SK-N-MC (cell line): Measurements from ENCODE around the gene SPHK1.

Experiments
- DNase-seq: peaks from one replicate; pipeline ENCODE4 v3.0.0-alpha.2; 2011; ENCODE audit warnings: low read depth, low spot score
- H3K27ac ChIP-seq: fragments of 200-600 bp; sonication (generic); 2 replicates; pipeline ENCODE4 v1.5.1; 2016; ENCODE audit warnings: mixed run types
- H3K36me3 ChIP-seq: fragments of 200-600 bp; sonication (generic); 2 replicates; pipeline ENCODE4 v1.6.1; 2017; ENCODE audit warnings: antibody characterized with exemption, low read length, mixed read lengths; ENCODE audit not compliant: insufficient read depth
- H3K4me3 ChIP-seq: fragments of 200-600 bp; sonication (generic); 2 replicates; pipeline ENCODE4 v1.5.1; 2016
- H3K9ac ChIP-seq: fragments of 200-600 bp; sonication (generic); 2 replicates; pipeline ENCODE4 v1.8.0; 2017; ENCODE audit warnings: mixed run types, mixed read lengths; ENCODE audit not compliant: insufficient read length
- H3K9me3 ChIP-seq: fragments of 200-600 bp; sonication (generic); 2 replicates; pipeline ENCODE4 v1.6.1; 2017; ENCODE audit warnings: low read depth, mild to moderate bottlenecking, antibody characterized with exemption, low read length, moderate library complexity, mixed read lengths
- EZH2 ChIP-seq: fragments of 200-600 bp; sonication (generic); IDR thresholded peaks from one replicate; pipeline ENCODE4 v1.6.1; 2017; ENCODE audit warnings: antibody characterized with exemption
- FOXP2 ChIP-seq: optimal IDR thresholded peaks from 2 replicates; pipeline ENCODE3; 2011; ENCODE audit warnings: mild to moderate bottlenecking, moderate library complexity; ENCODE audit not compliant: insufficient read depth; ENCODE audit errors: extremely low read length, control extremely low read depth
- POLR2AphosphoS5 ChIP-seq: IDR thresholded peaks from 2 replicates; pipeline ENCODE4 v1.6.1; 2012; ENCODE audit warnings: mild to moderate bottlenecking, low read depth, low read length, borderline replicate concordance

SPHK1 gene

GRCh38 chr17:76419576-76420260, 35.3 kb downstream of the SPHK1 start:
- DNase-seq = no peak
- no peaks in the 10 kb centered on the region for H3K9me3 ChIP-seq
- peak overlapping the region; percentile 49 for H3K4me3 ChIP-seq
- no peak for TF ChIP-seq FOXP2
- H3K36me3 ChIP-seq = no peaks in the 10 kb centered on the region; the same call in 1 of the 2 replicates
- peak overlapping the region; percentile 13 for H3K9ac ChIP-seq
- peak overlapping the region; percentile 82 for H3K27ac ChIP-seq

- DNase-seq = no peak
- no peaks in the 10 kb centered on the region for H3K9me3 ChIP-seq
- peak overlapping the region; percentile 49 for H3K4me3 ChIP-seq
- no peak overlapping the region for H3K9ac ChIP-seq
- TF ChIP-seq FOXP2 = no peak
- TF ChIP-seq EZH2 = no peak
- no peak for TF ChIP-seq POLR2AphosphoS5
- H3K36me3 ChIP-seq = no peaks in the 10 kb centered on the region; the same call in 1 of the 2 replicates
- H3K27ac ChIP-seq = peak overlapping the region; percentile 82
These were observed 36.1 kb downstream of the SPHK1 start for GRCh38 chr17:76420356-76421043.

- H3K27ac ChIP-seq = peak overlapping the region; percentile 82
- no peak for DNase-seq
These were observed 36.6 kb downstream of the SPHK1 start for GRCh38 chr17:76421044-76421407.

GRCh38 chr17:76422406-76422805, 38.0 kb downstream of the SPHK1 start:
- Histone ChIP-seq H3K36me3 (no peaks in the 10 kb centered on the region), H3K9ac (no peak overlapping the region), H3K27ac (no peak overlapping the region), H3K4me3 (no peak overlapping the region), H3K9me3 (no peaks in the 10 kb centered on the region)
- no peak for DNase-seq
- TF ChIP-seq FOXP2 (no peak), EZH2 (no peak), POLR2AphosphoS5 (no peak)

More at GRCh38 chr17:76421044-76421407, 36.6 kb downstream of the SPHK1 start:
- TF ChIP-seq FOXP2 (no peak), POLR2AphosphoS5 (no peak), EZH2 (no peak)
- Histone ChIP-seq H3K9ac (no peak overlapping the region), H3K9me3 (no peaks in the 10 kb centered on the region), H3K36me3 (no peaks in the 10 kb centered on the region; the same call in 1 of the 2 replicates), H3K4me3 (no peak overlapping the region)

- Histone ChIP-seq H3K9me3 (no peaks in the 10 kb centered on the region), H3K9ac (no peak overlapping the region), H3K27ac (no peak overlapping the region), H3K4me3 (no peak overlapping the region), H3K36me3 (no peaks in the 10 kb centered on the region)
- no peak for DNase-seq
- TF ChIP-seq POLR2AphosphoS5 = no peak
- no peak for TF ChIP-seq EZH2
- no peak for TF ChIP-seq FOXP2
These were observed 38.5 kb downstream of the SPHK1 start for GRCh38 chr17:76422860-76423259.

- H3K4me3 ChIP-seq = no peak overlapping the region
- no peak for DNase-seq
- H3K9me3 ChIP-seq = no peaks in the 10 kb centered on the region
- no peaks in the 10 kb centered on the region for H3K36me3 ChIP-seq
- TF ChIP-seq FOXP2 (no peak), POLR2AphosphoS5 (no peak), EZH2 (no peak)
- no peak overlapping the region for H3K9ac ChIP-seq
- H3K27ac ChIP-seq = no peak overlapping the region
These were observed 42.4 kb downstream of the SPHK1 start for GRCh38 chr17:76426853-76427252.

- Histone ChIP-seq H3K4me3 (no peak overlapping the region), H3K9ac (no peak overlapping the region), H3K36me3 (no peaks in the 10 kb centered on the region), H3K9me3 (no peaks in the 10 kb centered on the region), H3K27ac (0 out of 2 replicates have a peak overlapping the region, but pooled peaks have one; percentile 3)
- no peak for DNase-seq
- TF ChIP-seq POLR2AphosphoS5 = no peak
- TF ChIP-seq FOXP2 = no peak
- no peak for TF ChIP-seq EZH2
These were observed 43.3 kb downstream of the SPHK1 start for GRCh38 chr17:76427501-76428231.

GRCh38 chr17:76428511-76428910, 44.1 kb downstream of the SPHK1 start:
- Histone ChIP-seq H3K9me3 (no peaks in the 10 kb centered on the region), H3K27ac (no peak overlapping the region), H3K9ac (no peak overlapping the region), H3K4me3 (no peak overlapping the region), H3K36me3 (no peaks in the 10 kb centered on the region)
- no peak for DNase-seq
- TF ChIP-seq FOXP2 (no peak), POLR2AphosphoS5 (no peak), EZH2 (no peak)
